GM23338 (cell line): Measurements from ENCODE around the gene SLC16A6.
"Not testable (repeated sequence)": the region's sequence is repeated elsewhere in the genome, so short reads cannot be mapped to it uniquely, and the experiment has no call there.

Experiments used
- EZH2 ChIP-seq: fragments of 200-600 bp; sonication (generic); IDR thresholded peaks from one replicate; pipeline ENCODE4 v1.8.0; 2017; ENCODE audit warnings: antibody characterized with exemption, mild to moderate bottlenecking, low read depth; ENCODE audit not compliant: unreplicated experiment
- EZH2phosphoT487 ChIP-seq: fragments of 200-600 bp; sonication (generic); IDR thresholded peaks from one replicate; pipeline ENCODE4 v1.8.1; 2018; ENCODE audit warnings: antibody characterized with exemption; ENCODE audit not compliant: unreplicated experiment
- POLR2AphosphoS5 ChIP-seq: IDR thresholded peaks from 2 replicates; pipeline ENCODE4 v1.6.1; 2016; ENCODE audit warnings: antibody characterized with exemption, low read depth
- REST ChIP-seq: IDR thresholded peaks from one replicate; pipeline ENCODE4 v1.6.1; 2018; ENCODE audit warnings: antibody characterized with exemption; ENCODE audit not compliant: unreplicated experiment
- TF ChIP-seq, protein P1 (sequence below), 2 experiments: fragments of 200-600 bp in 1 of 2; sonication (generic) in 1 of 2; conservative IDR thresholded peaks; 2 replicates each; pipeline versions ENCODE4 v1.5.1 to v1.6.1; 2016 to 2017; ENCODE audit warnings: antibody characterized with exemption in 2 of 2, low read depth in 2 of 2, mild to moderate bottlenecking in 2 of 2, moderate library complexity in 1 of 2
- TF ChIP-seq, protein P2 (sequence below): IDR thresholded peaks from 2 replicates; pipeline ENCODE4 v1.6.1; 2016; ENCODE audit warnings: antibody characterized with exemption

GRCh38 chr17:68234726-68235335 lies 56.1 kb downstream of the SLC16A6 start:
- TF ChIP-seq, protein P1, sequence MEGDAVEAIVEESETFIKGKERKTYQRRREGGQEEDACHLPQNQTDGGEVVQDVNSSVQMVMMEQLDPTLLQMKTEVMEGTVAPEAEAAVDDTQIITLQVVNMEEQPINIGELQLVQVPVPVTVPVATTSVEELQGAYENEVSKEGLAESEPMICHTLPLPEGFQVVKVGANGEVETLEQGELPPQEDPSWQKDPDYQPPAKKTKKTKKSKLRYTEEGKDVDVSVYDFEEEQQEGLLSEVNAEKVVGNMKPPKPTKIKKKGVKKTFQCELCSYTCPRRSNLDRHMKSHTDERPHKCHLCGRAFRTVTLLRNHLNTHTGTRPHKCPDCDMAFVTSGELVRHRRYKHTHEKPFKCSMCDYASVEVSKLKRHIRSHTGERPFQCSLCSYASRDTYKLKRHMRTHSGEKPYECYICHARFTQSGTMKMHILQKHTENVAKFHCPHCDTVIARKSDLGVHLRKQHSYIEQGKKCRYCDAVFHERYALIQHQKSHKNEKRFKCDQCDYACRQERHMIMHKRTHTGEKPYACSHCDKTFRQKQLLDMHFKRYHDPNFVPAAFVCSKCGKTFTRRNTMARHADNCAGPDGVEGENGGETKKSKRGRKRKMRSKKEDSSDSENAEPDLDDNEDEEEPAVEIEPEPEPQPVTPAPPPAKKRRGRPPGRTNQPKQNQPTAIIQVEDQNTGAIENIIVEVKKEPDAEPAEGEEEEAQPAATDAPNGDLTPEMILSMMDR (conservative IDR thresholded peaks at IDR 0.05; ENCODE audit: low read depth in 2 of 2), result not testable (repeated sequence)
- not testable (repeated sequence) for TF ChIP-seq POLR2AphosphoS5, EZH2, EZH2phosphoT487, REST
- TF ChIP-seq, protein P2, sequence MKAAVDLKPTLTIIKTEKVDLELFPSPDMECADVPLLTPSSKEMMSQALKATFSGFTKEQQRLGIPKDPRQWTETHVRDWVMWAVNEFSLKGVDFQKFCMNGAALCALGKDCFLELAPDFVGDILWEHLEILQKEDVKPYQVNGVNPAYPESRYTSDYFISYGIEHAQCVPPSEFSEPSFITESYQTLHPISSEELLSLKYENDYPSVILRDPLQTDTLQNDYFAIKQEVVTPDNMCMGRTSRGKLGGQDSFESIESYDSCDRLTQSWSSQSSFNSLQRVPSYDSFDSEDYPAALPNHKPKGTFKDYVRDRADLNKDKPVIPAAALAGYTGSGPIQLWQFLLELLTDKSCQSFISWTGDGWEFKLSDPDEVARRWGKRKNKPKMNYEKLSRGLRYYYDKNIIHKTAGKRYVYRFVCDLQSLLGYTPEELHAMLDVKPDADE, result not testable (repeated sequence)
